GM21529 (cell line): ENCODE measurements around the gene MAP4K1.

Source experiments
- ATAC-seq: cut with Tn5 transposase; IDR thresholded peaks from one replicate; pipeline ENCODE4 v1.9.1; 2021; ENCODE audit not compliant: unreplicated experiment

MAP4K1 gene

GRCh38 chr19:38547421-38547820, 70.3 kb downstream of the MAP4K1 start:
- ATAC-seq, result no peak

DNA sequence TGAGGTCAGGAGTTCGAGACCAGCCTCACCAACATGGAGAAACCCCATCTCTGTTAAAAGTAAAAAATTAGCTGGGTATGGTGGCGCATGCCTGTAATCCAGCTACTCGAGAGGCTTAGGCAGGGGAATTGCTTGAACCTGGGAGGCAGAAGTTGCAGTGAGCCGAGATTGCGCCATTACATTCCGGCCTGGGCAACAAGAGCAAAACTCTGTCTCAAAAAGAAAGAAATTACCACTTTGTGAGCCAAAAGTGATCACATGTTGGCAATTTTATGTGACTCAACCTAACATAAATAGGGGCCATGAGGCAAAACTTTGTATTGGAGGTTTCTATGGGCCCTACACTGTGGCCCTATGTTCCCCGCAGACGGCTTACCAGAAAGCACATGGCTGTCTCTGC, 72.2 kb downstream of the MAP4K1 start:
- no peak for ATAC-seq

DNA sequence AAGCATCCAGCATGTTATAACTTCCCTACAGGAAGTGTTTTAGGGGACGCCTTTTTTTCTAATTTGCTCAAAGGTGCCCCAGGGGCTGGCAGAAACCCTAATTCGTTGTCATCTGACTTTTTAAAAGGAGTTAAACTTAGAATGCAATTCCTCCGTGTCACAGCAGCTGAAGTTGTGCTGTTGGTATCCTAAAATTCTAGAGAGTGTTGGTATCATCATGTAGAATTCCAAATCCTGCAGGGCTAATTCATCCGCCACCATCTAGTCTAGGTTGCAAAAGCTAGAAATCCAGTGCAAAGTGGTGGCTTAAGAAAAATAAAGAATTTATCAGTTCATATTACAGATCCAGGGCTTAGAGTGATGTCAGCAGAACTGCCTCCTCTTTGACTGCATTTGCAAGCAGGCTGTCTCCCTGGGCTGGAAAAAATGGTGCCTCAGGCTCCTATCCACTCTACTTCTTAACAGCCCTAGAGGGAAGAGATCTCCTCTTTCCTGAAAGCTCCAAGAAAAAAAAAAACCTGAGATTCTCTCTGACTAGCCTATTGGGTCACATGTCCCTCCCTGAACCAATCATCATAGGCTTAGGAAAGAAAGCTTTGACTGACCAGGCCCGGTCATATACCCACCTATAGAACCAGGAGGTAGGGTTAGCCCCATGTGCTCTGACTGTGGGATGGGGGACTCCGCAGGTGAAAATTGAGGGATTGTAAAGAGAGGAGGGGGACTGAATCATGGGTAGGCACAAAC, 73.0 kb downstream of the MAP4K1 start:
- no peak for ATAC-seq

DNA sequence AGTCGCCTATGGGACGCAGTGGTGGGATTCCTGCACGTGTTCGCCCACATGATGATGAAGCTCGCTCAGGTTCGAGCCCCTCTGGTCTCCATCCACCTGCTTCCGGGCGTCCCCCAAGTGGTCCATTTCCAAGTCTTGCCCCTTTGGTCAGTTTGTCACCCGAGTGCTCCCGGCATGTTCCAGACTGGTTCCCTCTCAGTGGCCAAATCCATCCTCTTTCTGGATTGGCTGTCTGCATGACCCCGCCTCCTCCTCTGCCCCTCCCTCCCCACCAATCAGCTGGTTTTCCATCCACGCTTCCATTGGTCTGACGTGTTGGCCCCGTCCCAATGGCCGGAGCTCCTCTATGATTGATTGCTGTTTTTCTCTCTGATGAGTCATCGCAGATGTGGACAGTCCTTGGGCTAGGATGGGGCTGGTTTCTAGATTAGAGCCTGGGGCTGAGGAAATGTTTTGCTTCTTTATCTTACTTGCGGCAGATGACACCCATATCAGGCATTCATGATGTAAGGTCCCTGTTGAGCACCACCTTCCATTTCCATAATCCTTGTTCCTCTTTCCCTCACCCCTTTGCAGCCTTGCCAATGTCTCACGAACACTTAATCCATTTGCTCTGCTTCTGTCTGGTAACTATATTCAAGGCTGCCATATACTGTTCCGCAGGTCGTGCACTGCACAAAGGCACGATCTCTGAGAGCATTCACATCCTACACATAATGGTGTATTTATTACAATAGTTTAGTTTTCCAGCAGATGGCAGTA, 73.8 kb downstream of the MAP4K1 start:
- no peak for ATAC-seq

GRCh38 chr19:38543286-38543806, 74.4 kb downstream of the MAP4K1 start:
- no peak for ATAC-seq

- no peak for ATAC-seq
Measured at GRCh38 chr19:38542040-38542439, 75.7 kb downstream of the MAP4K1 start.

DNA sequence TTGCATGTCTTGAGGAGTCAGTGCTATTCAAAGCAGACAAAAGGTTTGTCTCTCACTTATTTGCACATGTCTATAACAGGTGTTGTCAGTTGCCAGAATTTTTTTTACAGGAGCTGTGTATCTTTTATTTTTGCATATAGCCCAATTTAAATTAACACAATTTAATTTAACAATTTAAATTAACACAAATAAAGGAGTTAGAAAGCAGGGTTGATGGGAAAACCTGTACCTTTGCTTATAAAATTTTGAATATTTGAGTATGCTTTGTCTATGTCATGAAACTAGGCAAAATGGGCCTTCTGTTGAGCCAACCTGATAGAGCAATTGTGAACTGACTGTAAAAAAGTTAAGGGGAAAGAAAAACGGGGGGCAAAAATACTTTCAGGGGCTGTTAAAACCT, 78.0 kb downstream of the MAP4K1 start:
- no peak for ATAC-seq

- no peak for ATAC-seq
Measured at GRCh38 chr19:38538793-38539528, 78.8 kb downstream of the MAP4K1 start.

GRCh38 chr19:38538386-38538785, 79.4 kb downstream of the MAP4K1 start:
- ATAC-seq, result no peak
